Endothelial cell of umbilical vein (primary cell): ENCODE measurements around the gene SLC37A1. TPM values are rescaled to one million over a fixed set of nuclear protein-coding genes. Genes with fewer than 3 reads are reported as not detected.

Experiments
- BruUV-seq: library from RNA; stranded (reverse); fragments of 400-500 nt; replicated peaks from 2 replicates; lab custom pipeline; 2021; lab: Mats Ljungman, UMichigan
- CTCF ChIA-PET: fragments of 300-600, 350-600 bp; sonication (Branson Sonifier 250); formaldehyde crosslinking; loops from one replicate; lab custom pipeline; 2021; ENCODE audit warnings: antibody characterized with exemption, inconsistent platforms; lab: Charles Lee
- POLR2A ChIA-PET: fragments of 300-600, 350-600 bp; sonication (Branson Sonifier 250); formaldehyde crosslinking; loops from one replicate; lab custom pipeline; 2021; ENCODE audit warnings: antibody characterized with exemption, inconsistent platforms; lab: Charles Lee
- DNase-seq: peaks from one replicate; pipeline ENCODE4 v3.0.0-alpha.2; 2011; ENCODE audit warnings: low read depth, low spot score
- FAIRE-seq: peaks from 2 replicates; lab custom pipeline; 2011; peaks lifted over from hg19 to GRCh38; lab: Jason Lieb, UNC
- H2AFZ ChIP-seq: 2 replicates; pipeline ENCODE4 v1.6.0; 2012; ENCODE audit warnings: low read depth, low read length, control low read depth, inconsistent platforms
- H3K27ac ChIP-seq: 2 replicates; pipeline ENCODE4 v1.5.1; 2011; ENCODE audit warnings: low read depth, mild to moderate bottlenecking, control low read depth, low read length, moderate library complexity; ENCODE audit not compliant: insufficient read depth
- H3K27me3 ChIP-seq, 2 experiments: 2 replicates each; pipeline versions ENCODE4 v1.6.0 to v1.6.1; 2011; ENCODE audit warnings: low read length in 2 of 2, mixed read lengths in 1 of 2; ENCODE audit not compliant: control insufficient read depth in 2 of 2, insufficient read depth in 2 of 2
- H3K36me3 ChIP-seq, 2 experiments: 2 replicates in 1 of 2; 3 replicates in 1 of 2; pipeline ENCODE4 v1.5.1; 2011; ENCODE audit warnings: low read length in 2 of 2, mild to moderate bottlenecking in 1 of 2, moderate library complexity in 1 of 2; ENCODE audit not compliant: control insufficient read depth in 2 of 2, insufficient read depth in 2 of 2; ENCODE audit errors: extremely low read depth in 1 of 2
- H3K4me1 ChIP-seq: 3 replicates; pipeline ENCODE4 v1.5.1; 2011; ENCODE audit warnings: mild to moderate bottlenecking, low read length; ENCODE audit not compliant: control insufficient read depth, insufficient read depth; ENCODE audit errors: extremely low read depth
- H3K4me2 ChIP-seq: 2 replicates; pipeline ENCODE4 v1.6.1; 2011; ENCODE audit warnings: low read length, control low read depth, mixed read lengths; ENCODE audit not compliant: insufficient read depth
- H3K4me3 ChIP-seq, 3 experiments: fragments of 200-600 bp in 1 of 3; sonication (generic), shearing (Covaris generic) in 1 of 3; replicated peaks in 1 of 3; 2 replicates each; pipeline ENCODE4 v1.5.1; 2011 to 2016; ENCODE audit warnings: control low read depth in 3 of 3, low read length in 3 of 3, mild to moderate bottlenecking in 2 of 3, inconsistent platforms in 1 of 3, low read depth in 1 of 3, moderate library complexity in 1 of 3; ENCODE audit not compliant: insufficient read depth in 1 of 3
- H3K79me2 ChIP-seq: 2 replicates; pipeline ENCODE4 v1.6.0; 2012; ENCODE audit warnings: low read length, inconsistent platforms; ENCODE audit not compliant: control insufficient read depth, insufficient read depth
- H3K9ac ChIP-seq: replicated peaks from 2 replicates; pipeline ENCODE3; 2011; ENCODE audit warnings: low read length, control low read depth; ENCODE audit not compliant: insufficient read depth; ENCODE audit errors: extremely low read depth
- H3K9me1 ChIP-seq: replicated peaks from 3 replicates; pipeline ENCODE4 v1.6.0; 2011; ENCODE audit warnings: mild to moderate bottlenecking, low read length; ENCODE audit not compliant: control insufficient read depth, insufficient read depth; ENCODE audit errors: extremely low read depth
- H3K9me3 ChIP-seq: replicated peaks from 2 replicates; pipeline ENCODE4 v1.5.1; 2012; ENCODE audit warnings: low read length, inconsistent platforms; ENCODE audit not compliant: control insufficient read depth, insufficient read depth
- H4K20me1 ChIP-seq: replicated peaks from 2 replicates; pipeline ENCODE3; 2011; ENCODE audit warnings: mild to moderate bottlenecking, low read length; ENCODE audit not compliant: control insufficient read depth, insufficient read depth; ENCODE audit errors: extremely low read depth
- CTCF ChIP-seq, 2 donors: IDR thresholded peaks; 1 replicate in 1 of 2; 2 replicates in 1 of 2; pipeline ENCODE4 v1.5.1; 2011; ENCODE audit warnings: low read length in 2 of 2, mild to moderate bottlenecking in 2 of 2, moderate library complexity in 2 of 2, control low read depth in 1 of 2, inconsistent platforms in 1 of 2, low read depth in 1 of 2; ENCODE audit not compliant: insufficient read depth in 1 of 2; ENCODE audit errors: extremely low read depth in 1 of 2
- EZH2 ChIP-seq: IDR thresholded peaks from 2 replicates; pipeline ENCODE4 v1.6.1; 2012; ENCODE audit warnings: borderline replicate concordance, low read depth, mild to moderate bottlenecking, moderate library complexity, low read length, inconsistent platforms; ENCODE audit not compliant: severe bottlenecking
- FOS ChIP-seq: IDR thresholded peaks from 2 replicates; pipeline ENCODE4 v1.6.1; 2011; ENCODE audit warnings: mild to moderate bottlenecking, low read length, moderate library complexity, borderline replicate concordance; ENCODE audit not compliant: insufficient read depth
- GATA2 ChIP-seq: IDR thresholded peaks from 2 replicates; pipeline ENCODE4 v1.7.0; 2011; ENCODE audit warnings: low read depth, mild to moderate bottlenecking, moderate library complexity, mixed read lengths, low read length; ENCODE audit not compliant: insufficient read length, insufficient read depth
- JUN ChIP-seq: IDR thresholded peaks from 2 replicates; pipeline ENCODE4 v1.6.1; 2011; ENCODE audit warnings: borderline replicate concordance, low read depth; ENCODE audit not compliant: insufficient read length, insufficient read depth
- MYC ChIP-seq: IDR thresholded peaks from one replicate; pipeline ENCODE4 v1.6.1; 2011; ENCODE audit warnings: mild to moderate bottlenecking, low read depth, low read length
- POLR2A ChIP-seq: IDR thresholded peaks from 2 replicates; pipeline ENCODE4 v1.6.1; 2012; ENCODE audit warnings: low read depth, mild to moderate bottlenecking, control low read depth, low read length
- POLR2AphosphoS5 ChIP-seq: IDR thresholded peaks from 2 replicates; pipeline ENCODE4 v1.6.1; 2012; ENCODE audit warnings: low read depth, mild to moderate bottlenecking, control low read depth, low read length, moderate library complexity; ENCODE audit not compliant: insufficient read depth
- dilution Hi-C: fragments of 300-500 bp; cut with MboI; formaldehyde crosslinking; loops from one replicate; pipeline ENCODE4 v1.15.0; 2019; ENCODE audit warnings: low sequenced_read_pairs; ENCODE audit not compliant: extremely low pct_ligation_motif_present
- intact Hi-C: fragments of 100-400 bp; cut with micrococcal nuclease; formaldehyde crosslinking; loops from one replicate; pipeline ENCODE4 v1.10.0; 2022
- polyA plus RNA-seq, 4 experiments: library from polyadenylated mRNA; depleted of rRNA in 3 of 4; stranded (reverse) in 3 of 4; unstranded in 1 of 4; fragments of >200 nt; gene quantifications; 2 replicates each; pipeline versions ENCODE4 v1.2.1 to v1.2.3, GENCODE V29; 2011 to 2012; ENCODE audit warnings: missing spikeins in 1 of 4
- total RNA-seq: library from RNA; stranded (reverse); gene quantifications from 2 replicates; pipeline ENCODE4 v1.2.3, GENCODE V29; 2021
- TF ChIP-seq, protein P1 (sequence below): IDR thresholded peaks from 2 replicates; pipeline ENCODE4 v1.6.1; 2011; ENCODE audit not compliant: insufficient read depth, insufficient read length

SLC37A1 gene
- total and polyA plus RNA-seq, 2 donors (not counting 3 experiments of a cell fraction or from before 2014, with no cell fraction given) = 4.7 to 7.6 TPM

- no TSS peak for BruUV-seq
- TF ChIP-seq POLR2A (no peak), JUN (no peak), POLR2AphosphoS5 (no peak)
- H3K27me3 ChIP-seq = peaks cover 5 to 9% of the 10 kb centered on the region in 2 experiments
- no peak overlapping the region for H3K4me3 ChIP-seq
- no peak overlapping the region for H3K4me2 ChIP-seq
- no peaks in the 10 kb centered on the region for H3K9me3 ChIP-seq
- H3K4me1 ChIP-seq = no peaks in the 10 kb centered on the region
- no peak for DNase-seq
- no peak overlapping the region for H3K27ac ChIP-seq
- no peaks in the 10 kb centered on the region for H3K79me2 ChIP-seq
- ChIA-PET POLR2A (no interaction called here), CTCF (no interaction called here)
- H3K9ac ChIP-seq = no peak overlapping the region
- no peaks in the 10 kb centered on the region for H3K9me1 ChIP-seq
- no peaks in the 10 kb centered on the region for H3K36me3 ChIP-seq
- dilution Hi-C loops = no loop called here
- no peak overlapping the region for H2AFZ ChIP-seq
- no peak for FAIRE-seq
- H4K20me1 ChIP-seq = no peaks in the 10 kb centered on the region
- intact Hi-C loops = no loop called here
Measured at GRCh38 chr21:42480736-42481135, 32.9 kb upstream of the SLC37A1 start.

GRCh38 chr21:42481169-42481568 lies 32.5 kb upstream of the SLC37A1 start:
- POLR2A ChIA-PET = no interaction called here
- intact Hi-C loops = no loop called here
- DNase-seq (no peak), FAIRE-seq (no peak)
- no peak overlapping the region for H3K27ac ChIP-seq
- H4K20me1 ChIP-seq = no peaks in the 10 kb centered on the region
- TF ChIP-seq CTCF (IDR thresholded peaks at IDR 0.05; ENCODE audit: extremely low read depth in 1 of 2, insufficient read depth in 1 of 2, low read depth in 1 of 2, low read length in 2 of 2) = no peak
- no peak for TF ChIP-seq EZH2
- no peak for TF ChIP-seq MYC
- TF ChIP-seq POLR2A = no peak
- TF ChIP-seq FOS = no peak
- TF ChIP-seq POLR2AphosphoS5 = no peak
- TF ChIP-seq, protein P1, sequence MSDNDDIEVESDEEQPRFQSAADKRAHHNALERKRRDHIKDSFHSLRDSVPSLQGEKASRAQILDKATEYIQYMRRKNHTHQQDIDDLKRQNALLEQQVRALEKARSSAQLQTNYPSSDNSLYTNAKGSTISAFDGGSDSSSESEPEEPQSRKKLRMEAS = no peak
- TF ChIP-seq GATA2 = no peak
- TF ChIP-seq JUN = no peak
- no TSS peak for BruUV-seq
- H3K79me2 ChIP-seq = no peaks in the 10 kb centered on the region
- no peak overlapping the region for H3K9ac ChIP-seq
- H3K36me3 ChIP-seq = no peaks in the 10 kb centered on the region
- no peak overlapping the region for H3K4me3 ChIP-seq
- peaks cover 9% of the 10 kb centered on the region in 2 experiments for H3K27me3 ChIP-seq
- no peaks in the 10 kb centered on the region for H3K9me3 ChIP-seq
- H3K4me2 ChIP-seq = no peak overlapping the region
- no peaks in the 10 kb centered on the region for H3K4me1 ChIP-seq
- dilution Hi-C loops = no loop called here
- H3K9me1 ChIP-seq = no peaks in the 10 kb centered on the region
- no peak overlapping the region for H2AFZ ChIP-seq
- CTCF ChIA-PET = no interaction called here
